K562 treated with DMSO at 1 percent for 48 hours (cell line): ENCODE measurements around the gene CLEC2B. TPM values are rescaled to one million over a fixed set of nuclear protein-coding genes. Genes with fewer than 3 reads are reported as not detected.

Source experiments
- total RNA-seq: library from RNA; unstranded; fragments of 300-600 nt; gene quantifications from 2 replicates; pipeline ENCODE4 v1.2.3, GENCODE V29; 2022; ENCODE audit warnings: low replicate concordance; ENCODE audit errors: extremely low read depth

CLEC2B gene
- total RNA-seq, result not detected in 2 replicates

GRCh38 chr12:9869307-9870161 is at the start of gene CLEC2B:
Gene CLEC2B, minus strand, starts transcription at chr12:9869354.

GRCh38 chr12:9881246-9881645 is 12.1 kb upstream of the CLEC2B start, which contains the start of gene KLRF2:
Gene KLRF2, plus strand, starts transcription at chr12:9881489. Its CDS starts 107 bp downstream, at chr12:9881596.

GRCh38 chr12:9827209-9827888 is 41.8 kb downstream of the CLEC2B start, which contains the start of gene KLRF1:
Gene KLRF1, plus strand, starts transcription at chr12:9827481. Its CDS starts 64 bp downstream, at chr12:9827545.

Other genes starting within 250 kb of the CLEC2B start
- gene CLEC2D, start 199.6 kb downstream of the CLEC2B start, total RNA-seq, result not detected in 2 replicates
- not detected in 2 replicates for gene CLECL1, start 136.3 kb downstream of the CLEC2B start, total RNA-seq
- not detected in 2 replicates for gene CD69, start 108.5 kb downstream of the CLEC2B start, total RNA-seq
- gene KLRF1, start 41.9 kb downstream of the CLEC2B start, total RNA-seq, result not detected in 2 replicates
- gene KLRF2, start 12.1 kb upstream of the CLEC2B start, total RNA-seq, result not detected in 2 replicates
- gene CLEC2A, start 63.0 kb upstream of the CLEC2B start, total RNA-seq, result not detected in 2 replicates
- not detected in 2 replicates for gene CLEC12A, start 102.1 kb upstream of the CLEC2B start, total RNA-seq
- not detected in 2 replicates for gene CLEC1B, start 129.8 kb upstream of the CLEC2B start, total RNA-seq
- not detected in 2 replicates for gene CLEC12B, start 141.3 kb upstream of the CLEC2B start, total RNA-seq
- not detected in 2 replicates for gene CLEC9A, start 161.3 kb upstream of the CLEC2B start, total RNA-seq
- not detected in 2 replicates for gene CLEC1A, start 229.6 kb upstream of the CLEC2B start, total RNA-seq